MG63 (cell line): ENCODE results near the gene IPO4. TPM values are rescaled to one million over a fixed set of nuclear protein-coding genes. Genes with fewer than 3 reads are reported as not detected.
A peak's percentile ranks its signal among the peaks of the same experiment; 100 is the strongest.

Experiments
- DNase-seq: peaks from one replicate; pipeline ENCODE4 v3.0.0-alpha.2; 2020
- H3K27me3 ChIP-seq: fragments of 250-450 bp; sonication (Bioruptor Pico); 2 replicates; pipeline ENCODE4 v1.5.1; 2020; ENCODE audit warnings: mild to moderate bottlenecking, moderate library complexity
- H3K36me3 ChIP-seq: fragments of 250-450 bp; sonication (Bioruptor Pico); 2 replicates; pipeline ENCODE4 v1.5.1; 2020; ENCODE audit warnings: mild to moderate bottlenecking, moderate library complexity
- H3K4me3 ChIP-seq: fragments of 250-450 bp; sonication (Bioruptor Pico); 2 replicates; pipeline ENCODE4 v1.5.1; 2020; ENCODE audit warnings: mild to moderate bottlenecking, moderate library complexity
- H3K9me3 ChIP-seq: fragments of 250-450 bp; sonication (Bioruptor Pico); 2 replicates; pipeline ENCODE4 v1.5.1; 2020; ENCODE audit warnings: mild to moderate bottlenecking, moderate library complexity
- total RNA-seq: library from RNA; depleted of rRNA; stranded (reverse); fragments of >200 nt; shearing (Covaris generic); gene quantifications from 2 replicates; pipeline ENCODE4 v1.2.3, GENCODE V29; 2014; ENCODE audit warnings: low replicate concordance; rRNA removed

IPO4 gene
- total RNA-seq, 1 experiment from 2014 or later = 60.5 TPM

DNA sequence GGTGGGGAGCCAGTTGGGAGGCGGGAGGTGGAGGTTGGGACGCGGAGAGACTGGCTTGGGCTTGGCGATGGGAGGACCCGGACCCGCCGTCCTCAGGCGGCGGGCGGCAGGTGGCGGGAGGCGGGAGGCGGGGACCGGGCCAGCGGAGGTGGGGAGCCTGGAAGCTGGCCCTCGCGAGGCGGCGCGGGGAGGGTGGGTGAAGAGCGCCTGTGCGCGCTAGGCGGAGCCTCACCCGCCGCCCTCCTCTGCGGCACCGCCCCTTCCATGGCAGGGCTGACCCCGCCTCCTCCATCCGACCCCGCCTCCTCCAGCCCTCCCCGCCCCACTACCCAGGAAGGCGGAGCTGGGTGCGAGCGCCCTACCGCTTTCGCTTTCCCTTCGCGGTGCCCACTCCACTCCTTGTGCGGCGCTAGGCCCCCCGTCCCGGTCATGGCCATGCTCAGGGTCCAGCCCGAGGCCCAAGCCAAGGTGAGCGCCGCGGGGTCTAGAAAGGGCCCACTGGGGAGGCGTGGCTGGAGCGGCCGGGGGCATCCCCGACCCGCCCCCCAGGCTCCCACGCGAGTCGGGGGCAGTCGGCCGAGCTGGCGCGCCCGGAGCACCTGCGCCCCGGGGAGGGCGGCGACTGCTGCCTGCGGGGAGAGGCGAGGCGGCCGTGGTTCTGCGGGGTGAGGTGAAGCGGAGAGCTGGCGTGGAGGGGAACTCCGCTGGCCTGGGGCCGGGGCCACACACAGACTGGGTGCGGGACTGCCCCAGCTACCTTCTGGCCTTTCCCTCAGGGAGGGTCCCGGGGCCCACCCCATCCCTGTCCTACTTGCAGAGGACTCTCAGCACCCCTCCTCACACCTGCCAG, 52.6 kb downstream of the IPO4 start, which contains the start of gene PSME1:
Gene PSME1 (plus strand): TSS at position 361 of the 850 bp plus-strand sequence. CDS start 69 bp downstream, at position 430.
- peak; percentile 78 for DNase-seq
- Histone ChIP-seq H3K27me3 (no peaks in the 10 kb centered on the region), H3K4me3 (peak within 1 kb of the TSS; percentile 74), H3K36me3 (peaks cover 15% of the 10 kb centered on the region), H3K9me3 (no peaks in the 10 kb centered on the region)

DNA sequence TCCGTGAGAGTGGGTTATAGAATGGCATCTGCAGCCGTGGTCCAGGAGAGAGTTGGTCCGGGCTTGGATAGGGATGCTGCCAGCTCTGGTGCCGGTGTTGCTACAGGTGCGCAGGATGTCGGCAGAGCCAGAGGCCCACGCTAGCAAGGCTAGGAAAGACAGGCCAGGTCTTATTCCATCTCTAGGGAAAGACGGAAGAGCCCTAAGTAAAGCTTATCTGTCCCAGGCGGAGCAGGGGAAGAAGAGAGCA, 53.1 kb downstream of the IPO4 start:
- no peak for DNase-seq
- Histone ChIP-seq H3K36me3 (peaks cover 15% of the 10 kb centered on the region), H3K27me3 (no peaks in the 10 kb centered on the region), H3K9me3 (no peaks in the 10 kb centered on the region), H3K4me3 (peak overlapping the region; percentile 74)

DNA sequence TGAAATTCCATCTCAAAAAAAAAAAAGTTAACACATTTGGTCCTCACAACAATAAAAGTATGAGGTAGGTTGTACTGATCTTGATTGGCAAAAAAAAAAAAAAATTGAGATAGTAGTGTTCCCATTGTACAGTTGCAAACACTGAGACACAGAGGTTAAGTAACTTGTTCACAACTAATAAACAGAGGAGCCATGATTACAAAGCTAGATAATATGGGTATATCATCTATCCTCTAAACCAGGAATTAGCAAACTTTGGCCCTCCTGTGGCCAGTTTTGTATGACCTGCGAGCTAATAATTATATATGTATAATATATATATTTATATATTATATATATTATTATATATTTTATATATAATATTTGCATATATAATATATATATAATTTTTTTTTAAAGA, 54.9 kb downstream of the IPO4 start:
- peaks cover 6% of the 10 kb centered on the region; the same call in 1 of the 2 replicates for H3K36me3 ChIP-seq
- DNase-seq = no peak
- H3K9me3 ChIP-seq = no peaks in the 10 kb centered on the region
- no peaks in the 10 kb centered on the region for H3K27me3 ChIP-seq
- H3K4me3 ChIP-seq = no peak overlapping the region

DNA sequence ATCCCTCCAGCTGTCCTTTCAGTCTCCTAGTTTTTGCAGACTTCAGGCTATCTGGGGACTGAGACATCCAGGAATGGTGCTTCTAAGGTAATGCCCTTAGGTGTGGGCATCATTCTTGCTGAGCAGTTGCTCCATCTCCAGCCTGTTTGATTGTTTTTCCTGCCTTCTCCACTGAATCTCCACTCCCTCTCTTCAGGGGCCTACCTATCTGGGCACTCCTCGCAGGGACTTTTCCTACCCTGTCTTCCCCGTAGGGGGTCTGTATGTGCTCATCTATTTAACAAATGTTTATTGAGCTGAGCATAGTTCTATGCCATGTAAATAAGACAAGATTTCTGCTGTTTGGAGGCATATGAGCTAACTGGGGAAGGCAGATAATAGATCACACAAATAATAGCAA, 55.6 kb downstream of the IPO4 start:
- Histone ChIP-seq H3K36me3 (peaks cover 3% of the 10 kb centered on the region; the same call in 1 of the 2 replicates), H3K4me3 (no peak overlapping the region), H3K9me3 (no peaks in the 10 kb centered on the region), H3K27me3 (no peaks in the 10 kb centered on the region)
- DNase-seq = no peak

DNA sequence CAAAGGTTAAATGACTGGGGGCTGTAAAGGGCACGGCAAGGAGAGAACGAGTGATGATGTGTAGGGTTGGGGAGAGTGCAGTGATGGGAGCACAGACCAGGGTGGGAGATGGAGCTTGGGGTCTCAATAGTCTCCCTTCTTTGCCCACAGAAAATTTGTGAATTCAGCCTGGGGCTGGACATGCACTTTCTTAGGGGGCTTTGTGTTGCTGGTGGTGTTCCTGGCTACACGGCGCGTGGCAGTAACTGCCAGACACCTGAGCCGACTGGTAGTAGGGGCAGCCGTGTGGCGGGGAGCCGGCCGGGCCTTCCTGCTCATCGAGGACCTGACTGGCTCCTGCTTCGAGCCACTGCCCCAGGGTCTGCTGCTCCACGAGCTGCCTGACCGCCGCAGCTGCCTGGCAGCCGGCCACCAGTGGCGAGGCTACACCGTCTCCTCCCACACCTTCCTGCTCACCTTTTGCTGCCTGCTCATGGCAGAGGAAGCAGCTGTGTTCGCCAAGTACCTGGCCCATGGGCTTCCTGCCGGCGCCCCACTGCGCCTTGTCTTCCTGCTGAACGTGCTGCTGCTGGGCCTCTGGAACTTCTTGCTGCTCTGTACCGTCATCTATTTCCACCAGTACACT, 56.4 kb downstream of the IPO4 start:
- DNase-seq = no peak
- Histone ChIP-seq H3K27me3 (no peaks in the 10 kb centered on the region), H3K4me3 (no peak overlapping the region), H3K9me3 (no peaks in the 10 kb centered on the region), H3K36me3 (no peaks in the 10 kb centered on the region; the same call in 1 of the 2 replicates)

DNA sequence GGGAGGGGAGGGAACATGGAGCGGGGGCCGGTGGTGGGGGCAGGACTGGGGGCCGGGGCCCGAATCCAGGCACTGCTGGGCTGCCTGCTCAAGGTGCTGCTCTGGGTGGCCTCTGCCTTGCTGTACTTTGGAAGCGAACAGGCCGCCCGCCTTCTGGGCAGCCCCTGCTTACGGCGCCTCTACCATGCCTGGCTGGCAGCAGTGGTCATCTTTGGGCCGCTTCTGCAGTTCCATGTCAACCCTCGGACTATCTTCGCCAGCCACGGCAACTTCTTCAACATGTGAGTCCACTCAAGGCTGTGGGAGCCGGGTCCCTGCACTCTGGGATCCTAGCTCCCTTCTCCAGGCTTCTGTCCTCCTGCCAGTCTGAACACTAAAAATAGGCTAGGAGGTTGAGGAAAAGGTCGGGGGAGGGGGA, 57.1 kb downstream of the IPO4 start:
- DNase-seq = no peak

DNA sequence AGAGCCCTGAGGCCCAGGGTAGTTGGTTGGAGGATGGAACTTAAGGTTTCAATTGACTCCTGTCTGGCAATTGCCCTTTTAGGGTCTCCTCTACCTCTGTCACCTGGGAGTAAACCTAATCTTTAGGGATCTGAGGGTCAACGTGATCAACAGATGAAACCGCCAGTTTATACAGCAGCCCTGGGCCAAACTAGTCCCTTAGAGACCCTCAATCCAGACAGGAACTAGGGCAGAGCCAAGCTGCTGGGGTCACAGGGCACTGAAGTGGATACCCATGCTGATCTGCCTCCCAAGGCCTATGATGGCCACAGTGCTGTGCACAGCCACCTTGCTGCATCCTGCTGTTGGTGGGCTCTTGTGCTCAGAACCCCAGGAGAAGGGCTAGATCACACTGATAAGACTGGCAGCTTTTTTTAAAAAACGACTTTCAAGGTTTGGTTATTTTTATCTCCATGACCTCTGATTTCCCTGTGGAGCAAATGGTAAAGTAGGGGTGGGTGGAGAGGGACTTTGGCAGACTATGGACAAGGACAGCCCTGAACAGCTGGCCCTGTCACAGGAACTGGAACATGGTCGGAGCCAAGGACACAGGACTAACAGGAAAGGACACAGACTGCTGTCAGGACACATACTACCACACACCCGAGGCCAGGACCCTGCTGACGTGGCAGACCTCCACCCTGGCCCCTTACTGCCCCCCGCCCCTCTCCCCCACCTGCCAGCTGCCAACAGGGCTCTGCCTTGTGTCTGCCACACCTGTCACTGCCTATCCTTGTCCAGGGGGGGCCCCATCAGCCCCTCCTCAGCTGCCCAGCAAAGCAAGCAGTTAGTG, 57.7 kb downstream of the IPO4 start:
- H3K4me3 ChIP-seq = no peak overlapping the region
- no peak for DNase-seq
- H3K9me3 ChIP-seq = no peaks in the 10 kb centered on the region
- no peaks in the 10 kb centered on the region for H3K27me3 ChIP-seq
- no peaks in the 10 kb centered on the region for H3K36me3 ChIP-seq

More for the DNA sequence above, 57.1 kb downstream of the IPO4 start:
- no peaks in the 10 kb centered on the region for H3K9me3 ChIP-seq
- no peak overlapping the region for H3K4me3 ChIP-seq
- no peaks in the 10 kb centered on the region for H3K27me3 ChIP-seq
- H3K36me3 ChIP-seq = no peaks in the 10 kb centered on the region

DNA sequence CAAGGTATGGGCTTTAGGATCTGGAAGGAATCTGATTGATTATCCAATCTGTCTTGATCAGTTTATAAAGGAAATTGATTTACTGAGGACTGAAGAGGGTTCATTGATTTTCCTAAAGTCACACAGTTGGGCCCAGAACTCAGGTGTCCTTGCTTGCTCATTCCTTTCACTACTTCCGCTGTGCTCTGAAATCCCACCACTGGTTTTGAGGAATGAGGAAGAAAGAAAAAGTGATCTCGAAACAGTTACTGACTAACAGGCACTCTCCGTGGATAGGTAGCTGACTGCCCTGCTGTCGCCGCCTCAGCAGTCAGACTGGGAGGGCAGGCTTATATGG, 58.3 kb downstream of the IPO4 start, which contains the start of gene FITM1:
Gene FITM1 (plus strand): TSS at position 280 of the 337 bp plus-strand sequence. CDS start 905 bp downstream, outside the sequence.
- DNase-seq = no peak
- Histone ChIP-seq H3K36me3 (no peaks in the 10 kb centered on the region), H3K4me3 (no peak within 1 kb of the TSS), H3K9me3 (no peaks in the 10 kb centered on the region), H3K27me3 (no peaks in the 10 kb centered on the region)

Other genes with a start within 250 kb of the IPO4 start
- 32.4 and 35.9 TPM in 2 replicates for gene DHRS4, start 235.0 kb downstream of the IPO4 start, total RNA-seq
- 2.0 and 13.5 TPM in 2 replicates for gene DHRS4L2, start 199.9 kb downstream of the IPO4 start, total RNA-seq
- not detected in 2 replicates for gene CARMIL3, start 136.8 kb downstream of the IPO4 start, total RNA-seq
- not detected in 2 replicates for gene CPNE6, start 117.3 kb downstream of the IPO4 start, total RNA-seq
- 6.7 and 27.5 TPM in 2 replicates for gene PCK2, start 94.5 kb downstream of the IPO4 start, total RNA-seq
- gene DCAF11, start 74.0 kb downstream of the IPO4 start, total RNA-seq = 22.7 and 64.7 TPM in 2 replicates
- gene NRL, start 73.9 kb downstream of the IPO4 start, total RNA-seq = 1.9 and 4.9 TPM in 2 replicates
- gene FITM1, start 58.2 kb downstream of the IPO4 start, total RNA-seq = 0.79 TPM in 1 of 2 replicates, not detected in the other
- 37.5 and 39.3 TPM in 2 replicates for gene PSME1, start 52.6 kb downstream of the IPO4 start, total RNA-seq
- gene EMC9, start 47.2 kb downstream of the IPO4 start, total RNA-seq = 7.2 and 15.7 TPM in 2 replicates
- gene PSME2, start 42.2 kb downstream of the IPO4 start, total RNA-seq = 84.9 and 111 TPM in 2 replicates
- gene RNF31, start 41.3 kb downstream of the IPO4 start, total RNA-seq = 39.6 and 52.1 TPM in 2 replicates
- gene IRF9, start 27.6 kb downstream of the IPO4 start, total RNA-seq = 15.8 and 26.4 TPM in 2 replicates
- gene REC8, start 16.7 kb downstream of the IPO4 start, total RNA-seq = 0.66 and 2.1 TPM in 2 replicates
- 25.2 and 39.3 TPM in 2 replicates for gene TM9SF1, start 6.6 kb upstream of the IPO4 start, total RNA-seq
- not detected in 2 replicates for gene TSSK4, start 16.9 kb upstream of the IPO4 start, total RNA-seq
- 20.0 and 75.5 TPM in 2 replicates for gene CHMP4A, start 24.7 kb upstream of the IPO4 start, total RNA-seq
- 2.5 and 4.5 TPM in 2 replicates for gene MDP1, start 27.2 kb upstream of the IPO4 start, total RNA-seq
- 138 and 173 TPM in 2 replicates for gene NEDD8, start 43.6 kb upstream of the IPO4 start, total RNA-seq
- gene GMPR2, start 44.1 kb upstream of the IPO4 start, total RNA-seq = 54.0 and 60.9 TPM in 2 replicates
- gene TINF2, start 53.8 kb upstream of the IPO4 start, total RNA-seq = 23.6 and 36.7 TPM in 2 replicates
- 0.86 and 2.0 TPM in 2 replicates for gene TGM1, start 74.4 kb upstream of the IPO4 start, total RNA-seq
- 1.7 and 2.6 TPM in 2 replicates for gene RABGGTA, start 82.8 kb upstream of the IPO4 start, total RNA-seq
- gene DHRS1, start 111.0 kb upstream of the IPO4 start, total RNA-seq = 1.5 and 2.5 TPM in 2 replicates
- gene NOP9, start 111.0 kb upstream of the IPO4 start, total RNA-seq = 6.6 and 10.6 TPM in 2 replicates
- gene CIDEB, start 119.2 kb upstream of the IPO4 start, total RNA-seq = not detected in 2 replicates
- gene LTB4R2, start 121.3 kb upstream of the IPO4 start, total RNA-seq = 0.59 and 0.82 TPM in 2 replicates
- gene LTB4R, start 122.7 kb upstream of the IPO4 start, total RNA-seq = 1.4 and 1.5 TPM in 2 replicates
- not detected in 2 replicates for gene ADCY4, start 146.3 kb upstream of the IPO4 start, total RNA-seq
- not detected in 2 replicates for gene RIPK3, start 151.2 kb upstream of the IPO4 start, total RNA-seq
- 4.9 and 14.5 TPM in 2 replicates for gene NFATC4, start 179.4 kb upstream of the IPO4 start, total RNA-seq
- 0.30 TPM in 1 of 2 replicates, not detected in the other for gene NYNRIN, start 210.2 kb upstream of the IPO4 start, total RNA-seq
- 2.0 TPM in 1 of 2 replicates, not detected in the other for gene CBLN3, start 240.9 kb upstream of the IPO4 start, total RNA-seq
- 19.1 and 30.7 TPM in 2 replicates for gene KHNYN, start 241.1 kb upstream of the IPO4 start, total RNA-seq